ENCODE results near the gene PAX4.
A peak's percentile ranks its signal among the peaks of the same experiment; 100 is the strongest.
"Not testable (repeated sequence)": the region's sequence is repeated elsewhere in the genome, so short reads cannot be mapped to it uniquely, and the experiment has no call there.

The PAX4 gene

GRCh38 chr7:127585044-127585953, 32.6 kb downstream of the PAX4 start, which contains the start of gene GCC1:
GCC1 (minus strand) TSS chr7:127585596; CDS start chr7:127585182, 414 bp downstream.
- DNase-seq (ENCODE audit: low read depth in 2 of 2): peak; percentile 93 to 94

GRCh38 chr7:127584648-127585043, 33.3 kb downstream of the PAX4 start:
- DNase-seq (ENCODE audit: low read depth in 2 of 2): no peak

GRCh38 chr7:127582361-127582760, 35.6 kb downstream of the PAX4 start:
- no peak for DNase-seq (ENCODE audit: low read depth in 2 of 2)

DNA sequence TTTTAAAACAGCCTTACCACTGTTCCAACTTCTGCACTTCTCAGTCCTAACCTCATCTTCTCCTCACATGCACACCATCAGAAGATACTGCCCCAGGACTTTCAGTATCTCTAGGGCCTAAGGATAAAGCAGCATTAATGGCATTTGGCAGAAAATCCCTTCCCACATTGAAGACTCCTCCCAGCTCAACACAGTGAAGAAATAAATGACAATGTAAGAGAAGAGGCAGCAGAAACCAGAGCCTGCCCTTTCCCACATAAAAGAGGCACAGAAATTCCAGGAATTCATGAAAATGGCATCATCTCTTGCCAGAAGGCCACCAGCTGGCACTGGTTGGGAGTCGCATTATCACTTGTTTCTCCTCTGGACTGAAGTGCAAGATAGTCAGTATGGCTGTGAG, 36.2 kb downstream of the PAX4 start:
- DNase-seq (ENCODE audit: low read depth in 2 of 2): no peak

- no peak for DNase-seq (ENCODE audit: low read depth in 2 of 2)
Observed at GRCh38 chr7:127580612-127581011, 37.3 kb downstream of the PAX4 start.

DNA sequence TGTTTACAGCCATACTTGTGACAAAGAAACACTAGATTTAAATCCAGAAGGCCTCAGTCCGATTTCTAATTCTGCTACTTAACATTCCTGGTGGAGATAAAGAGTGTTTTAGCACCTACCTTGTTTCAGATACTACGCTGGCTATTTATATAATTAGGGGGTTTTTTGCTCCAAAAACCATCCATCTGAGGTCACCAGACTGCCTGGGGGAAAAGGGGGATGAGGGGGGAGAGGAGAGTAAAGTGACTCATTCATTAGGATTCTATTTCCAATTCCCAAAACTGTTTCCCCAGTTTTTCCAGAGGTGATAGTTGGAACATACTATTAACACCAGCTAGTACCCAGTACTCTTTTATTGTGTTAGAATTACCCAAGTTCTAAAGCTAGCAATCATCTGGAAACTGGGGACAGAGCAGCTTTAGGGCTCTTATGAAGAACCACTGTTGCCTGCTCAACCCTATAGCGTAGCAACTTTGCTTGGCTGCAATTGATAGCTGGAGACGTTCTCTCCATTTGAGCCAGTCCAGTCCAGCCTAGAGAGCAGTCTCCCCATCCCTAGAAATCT, 39.1 kb downstream of the PAX4 start:
- DNase-seq (ENCODE audit: low read depth in 2 of 2): no peak

GRCh38 chr7:127578036-127578684, 39.8 kb downstream of the PAX4 start:
- DNase-seq (ENCODE audit: low read depth in 2 of 2): no peak

DNA sequence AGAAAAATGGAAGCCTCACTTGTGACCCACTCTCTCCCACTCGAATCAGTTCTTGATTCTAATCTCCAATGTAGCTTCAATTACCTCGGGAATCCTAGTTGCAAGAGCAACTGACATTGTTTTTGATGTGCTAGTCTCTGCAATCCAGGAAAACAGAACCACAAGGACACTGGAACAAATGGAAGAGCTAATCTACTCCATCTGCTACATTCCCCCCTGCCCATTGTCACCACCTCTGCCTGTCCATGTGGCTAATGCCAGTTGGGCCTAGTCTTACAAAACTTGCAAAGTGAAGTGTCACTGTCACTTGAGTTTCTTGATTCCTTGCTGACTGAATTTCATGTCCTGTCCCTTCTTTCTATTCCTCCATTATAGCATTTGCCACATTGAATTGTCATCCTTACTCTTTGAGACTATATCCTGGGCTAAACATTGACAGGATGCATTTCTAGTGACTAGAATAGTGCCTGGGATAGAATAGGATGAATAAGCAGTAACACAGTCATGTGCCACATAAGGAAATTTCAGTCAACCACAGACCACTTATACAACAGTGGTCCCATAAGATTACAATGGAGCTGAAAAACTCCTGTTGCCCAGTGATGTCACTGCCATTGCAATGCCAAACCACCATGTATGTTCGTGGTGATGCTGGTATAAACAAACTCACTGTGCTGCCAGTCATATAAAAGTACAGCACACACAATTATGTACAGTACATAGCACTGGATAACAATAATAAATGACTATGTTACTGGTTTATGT, 46.0 kb downstream of the PAX4 start:
- no peak for DNase-seq (ENCODE audit: low read depth in 2 of 2)

- not testable (repeated sequence) for DNase-seq (ENCODE audit: low read depth in 2 of 2)
Observed at GRCh38 chr7:127568034-127568433, 49.9 kb downstream of the PAX4 start.

GRCh38 chr7:127566242-127566641, 51.7 kb downstream of the PAX4 start:
- no peak for DNase-seq (ENCODE audit: low read depth in 2 of 2)

Data from stimulated activated CD4-positive, alpha-beta T cell treated with anti-CD3 and anti-CD28 coated beads, Interleukin-1b, Interleukin-23, amount 100 ng/mL, for 4 hours (primary cell).